Thyroid gland (tissue), 4 donors: ENCODE measurements around the gene KRTAP10-3. TPM values are rescaled to one million over a fixed set of nuclear protein-coding genes. Genes with fewer than 3 reads are reported as not detected.

ENCODE experiments used
- DNase-seq, 2 donors: peaks; one replicate each; pipeline ENCODE4 v3.0.0-alpha.2; 2019
- H3K27ac ChIP-seq, 3 donors: fragments of 200-600 bp; sonication (generic); 1 replicate in 2 of 3; 2 replicates in 1 of 3; pipeline ENCODE4 v1.5.1; 2016 to 2019; ENCODE audit warnings: mild to moderate bottlenecking in 1 of 3, moderate library complexity in 1 of 3
- H3K27me3 ChIP-seq: fragments of 200-600 bp; sonication (generic); one replicate; pipeline ENCODE4 v1.5.1; 2019
- H3K36me3 ChIP-seq, 2 donors: fragments of 200-600 bp; sonication (generic); one replicate each; pipeline ENCODE4 v1.5.1; 2016 to 2019
- H3K4me1 ChIP-seq, 2 donors: fragments of 200-600 bp; sonication (generic); one replicate each; pipeline ENCODE4 v1.5.1; 2017 to 2019
- H3K4me3 ChIP-seq, 3 donors: fragments of 200-600 bp; sonication (generic); replicated peaks in 1 of 3; 1 replicate in 2 of 3; 2 replicates in 1 of 3; pipeline ENCODE4 v1.5.1; 2016; ENCODE audit warnings: mild to moderate bottlenecking in 1 of 3
- H3K9me3 ChIP-seq: fragments of 200-600 bp; sonication (generic); one replicate; pipeline ENCODE4 v1.5.1; 2017
- POLR2A ChIP-seq, 2 donors: fragments of 450-650 bp; IDR thresholded peaks; one replicate each; pipeline ENCODE4 v1.6.1; 2017; ENCODE audit warnings: antibody characterized with exemption in 2 of 2, mild to moderate bottlenecking in 2 of 2, moderate library complexity in 1 of 2
- WGBS, 2 donors: methylation state at CpG; one replicate each; pipeline ENCODE4 v1.1.5; 2017; 5-methylcytosine and 5-hydroxymethylcytosine counted together
- intact Hi-C: fragments of 100-400 bp; cut with DNase I; formaldehyde crosslinking; loops from one replicate; pipeline ENCODE4 v1.15.1; 2023
- total RNA-seq, 4 donors: library from RNA; depleted of rRNA; stranded (reverse); fragments of >200 nt; gene quantifications; one replicate each; pipeline ENCODE4 v1.2.3, GENCODE V29; 2016
- TF ChIP-seq, protein P1 (sequence below), 6 experiments: fragments of 200-600 bp in 3 of 6; fragments of 450-650 bp in 3 of 6; sonication (generic) in 3 of 6; IDR thresholded peaks; one replicate each; pipeline ENCODE4 v1.5.1; 2016 to 2019; ENCODE audit warnings: antibody characterized with exemption in 6 of 6, mild to moderate bottlenecking in 2 of 6, inconsistent platforms in 1 of 6, moderate library complexity in 1 of 6

The KRTAP10-3 gene
- total RNA-seq, 4 donors from 2014 or later, result not detected

DNA sequence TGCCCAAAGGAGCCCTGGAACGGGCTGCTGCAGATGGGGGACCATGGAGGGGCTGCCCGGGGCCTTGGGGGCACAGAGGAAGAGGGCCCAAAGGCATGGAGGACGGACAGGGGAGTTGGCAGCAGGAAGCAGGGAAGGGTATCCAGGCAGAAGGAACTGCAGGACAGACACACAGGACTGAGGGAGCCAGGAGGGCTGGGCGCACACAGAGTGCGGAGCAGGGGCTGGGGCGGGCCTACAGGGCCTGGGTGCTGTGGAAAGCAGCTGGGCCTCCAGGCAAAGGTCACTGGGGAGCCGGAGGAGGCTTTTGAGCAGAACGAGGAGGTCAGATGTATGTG, 46.7 kb downstream of the KRTAP10-3 start:
- TF ChIP-seq, protein P1, sequence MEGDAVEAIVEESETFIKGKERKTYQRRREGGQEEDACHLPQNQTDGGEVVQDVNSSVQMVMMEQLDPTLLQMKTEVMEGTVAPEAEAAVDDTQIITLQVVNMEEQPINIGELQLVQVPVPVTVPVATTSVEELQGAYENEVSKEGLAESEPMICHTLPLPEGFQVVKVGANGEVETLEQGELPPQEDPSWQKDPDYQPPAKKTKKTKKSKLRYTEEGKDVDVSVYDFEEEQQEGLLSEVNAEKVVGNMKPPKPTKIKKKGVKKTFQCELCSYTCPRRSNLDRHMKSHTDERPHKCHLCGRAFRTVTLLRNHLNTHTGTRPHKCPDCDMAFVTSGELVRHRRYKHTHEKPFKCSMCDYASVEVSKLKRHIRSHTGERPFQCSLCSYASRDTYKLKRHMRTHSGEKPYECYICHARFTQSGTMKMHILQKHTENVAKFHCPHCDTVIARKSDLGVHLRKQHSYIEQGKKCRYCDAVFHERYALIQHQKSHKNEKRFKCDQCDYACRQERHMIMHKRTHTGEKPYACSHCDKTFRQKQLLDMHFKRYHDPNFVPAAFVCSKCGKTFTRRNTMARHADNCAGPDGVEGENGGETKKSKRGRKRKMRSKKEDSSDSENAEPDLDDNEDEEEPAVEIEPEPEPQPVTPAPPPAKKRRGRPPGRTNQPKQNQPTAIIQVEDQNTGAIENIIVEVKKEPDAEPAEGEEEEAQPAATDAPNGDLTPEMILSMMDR (IDR thresholded peaks at IDR 0.05), result no peak
- TF ChIP-seq POLR2A (IDR thresholded peaks at IDR 0.05), result no peak
- Histone ChIP-seq H3K36me3 (no peaks in the 10 kb centered on the region), H3K27me3 (no peaks in the 10 kb centered on the region), H3K9me3 (no peaks in the 10 kb centered on the region), H3K4me3 (no peak overlapping the region), H3K4me1 (peaks cover 12 to 13% of the 10 kb centered on the region in 2 donors), H3K27ac (no peak overlapping the region)
- WGBS, 2 donors, result 86 to 88% methylated on average over 8 of the region's 8 CpGs
- no peak for DNase-seq
- intact Hi-C loops, result loop anchor here (5.0 kb wide), 1 partner anchor 280 kb away; no protein-coding TSS in a partner anchor

DNA sequence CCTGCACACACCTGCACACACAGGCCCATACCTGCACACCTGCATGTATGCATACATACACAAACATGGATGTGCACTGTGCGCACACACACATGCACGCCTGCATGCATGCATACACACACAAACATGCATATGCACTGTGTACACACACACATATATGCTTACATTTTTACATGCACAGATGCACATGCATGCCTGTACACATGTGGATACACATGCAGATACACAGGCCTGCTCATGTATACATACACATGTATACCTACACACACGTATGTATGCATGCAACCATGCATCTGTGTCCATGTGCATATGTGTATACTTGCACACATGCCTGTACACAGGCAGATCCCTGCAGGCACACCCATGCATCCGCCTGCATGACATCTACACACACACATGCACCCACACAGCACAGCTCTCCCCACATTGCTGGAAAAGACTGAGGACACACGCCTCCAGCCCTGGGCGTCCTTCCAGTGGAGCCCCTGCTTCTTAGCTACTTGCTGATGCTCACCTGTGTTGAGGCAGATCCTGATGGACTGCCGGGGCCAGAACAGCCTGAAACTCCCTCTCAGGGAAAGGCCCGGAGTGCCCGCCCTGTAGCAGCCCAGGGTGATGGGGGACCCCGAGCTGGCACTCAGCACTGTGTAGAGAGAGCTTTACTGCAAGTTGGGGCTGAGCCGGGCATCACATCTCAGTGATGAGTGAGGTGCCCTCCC, 47.2 kb downstream of the KRTAP10-3 start:
- intact Hi-C loops, result loop anchor here (5.0 kb wide), 1 partner anchor 281 kb away; no protein-coding TSS in a partner anchor
- no peak for TF ChIP-seq POLR2A (IDR thresholded peaks at IDR 0.05)
- TF ChIP-seq, protein P1 (IDR thresholded peaks at IDR 0.05), result no peak
- no peak for DNase-seq
- no peak overlapping the region for H3K27ac ChIP-seq
- WGBS, 2 donors, result 84 to 89% methylated on average over 10 to 11 of the region's 11 CpGs
- no peak overlapping the region for H3K4me3 ChIP-seq
- H3K36me3 ChIP-seq, result no peaks in the 10 kb centered on the region
- no peaks in the 10 kb centered on the region for H3K27me3 ChIP-seq
- peaks cover 12 to 13% of the 10 kb centered on the region in 2 donors for H3K4me1 ChIP-seq
- no peaks in the 10 kb centered on the region for H3K9me3 ChIP-seq

DNA sequence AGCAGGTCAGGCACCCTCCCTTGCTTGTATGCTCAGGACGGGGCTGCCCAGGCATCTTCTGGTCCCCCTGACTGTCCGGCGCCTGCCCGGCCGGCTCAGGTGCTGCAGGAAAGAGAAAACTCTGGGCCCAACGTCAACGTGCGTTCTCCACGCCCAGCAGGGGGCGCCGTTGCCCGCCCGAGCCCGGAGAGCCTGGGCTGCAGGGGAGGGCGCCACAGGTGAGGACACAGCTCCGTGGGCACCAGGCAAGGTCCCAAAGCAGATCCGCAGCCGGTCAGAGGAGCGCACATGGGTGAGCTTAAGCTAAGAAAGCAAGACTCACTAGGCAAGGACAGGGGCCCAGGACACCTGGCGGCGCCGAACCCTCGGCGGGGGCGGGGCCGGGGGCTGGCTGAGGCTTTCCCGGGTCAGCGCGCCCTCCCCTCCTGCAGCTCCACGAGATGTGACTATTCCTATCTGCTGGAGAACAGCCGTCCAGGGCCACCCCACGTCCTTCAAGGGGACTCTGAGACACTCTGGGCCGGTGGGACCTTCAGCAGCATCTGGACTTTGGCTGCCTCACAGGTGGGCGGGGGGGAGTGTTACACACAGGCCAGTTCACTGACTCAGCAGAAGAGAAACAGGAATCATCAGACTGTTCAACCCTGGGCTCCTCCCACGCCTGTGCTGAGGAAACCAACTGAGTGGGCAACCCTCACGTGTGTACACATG, 47.9 kb downstream of the KRTAP10-3 start:
- H3K36me3 ChIP-seq, result no peaks in the 10 kb centered on the region
- intact Hi-C loops, result loop anchor here (5.0 kb wide), 1 partner anchor 282 kb away; no protein-coding TSS in a partner anchor
- DNase-seq, result peak; percentile 66 to 77
- no peak overlapping the region for H3K4me3 ChIP-seq
- TF ChIP-seq, protein P1 (IDR thresholded peaks at IDR 0.05), result peak; percentile 36 to 78 (median 67)
- no peak for TF ChIP-seq POLR2A (IDR thresholded peaks at IDR 0.05)
- no peaks in the 10 kb centered on the region for H3K9me3 ChIP-seq
- H3K4me1 ChIP-seq, result peaks cover 12 to 13% of the 10 kb centered on the region in 2 donors
- H3K27ac ChIP-seq, result no peak overlapping the region
- WGBS, 2 donors, result 16 to 71% methylated on average over 2 to 22 of the region's 36 CpGs
- H3K27me3 ChIP-seq, result no peaks in the 10 kb centered on the region

DNA sequence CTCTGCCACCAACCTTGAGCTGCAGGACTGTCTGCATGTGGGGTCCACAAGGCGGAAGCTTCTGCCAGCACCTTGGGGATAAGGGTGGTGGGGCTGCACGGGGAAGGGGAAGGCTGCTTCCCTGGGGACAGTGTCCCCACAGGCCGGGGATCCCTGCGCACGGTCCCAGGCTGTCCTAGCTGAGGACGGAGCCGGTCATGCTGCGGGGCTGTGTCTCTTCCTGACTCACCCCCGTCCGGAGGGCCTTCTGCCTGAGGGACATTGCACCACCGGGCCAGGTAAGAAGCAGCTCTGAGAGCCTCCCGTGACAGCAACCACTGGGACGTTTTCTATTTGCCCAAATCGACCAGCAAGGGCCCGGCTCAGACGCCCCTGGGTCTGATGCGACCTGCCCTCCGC, 48.5 kb downstream of the KRTAP10-3 start:
- 38 to 93% methylated on average over 4 to 12 of the region's 18 CpGs for WGBS, 2 donors
- no peaks in the 10 kb centered on the region for H3K27me3 ChIP-seq

More for the DNA sequence above, 48.5 kb downstream of the KRTAP10-3 start:
- DNase-seq, result no peak
- no peaks in the 10 kb centered on the region for H3K9me3 ChIP-seq
- H3K36me3 ChIP-seq, result no peaks in the 10 kb centered on the region
- H3K27ac ChIP-seq, result no peak overlapping the region
- intact Hi-C loops, result loop anchor here (5.0 kb wide), 1 partner anchor 282 kb away; no protein-coding TSS in a partner anchor
- no peak overlapping the region for H3K4me3 ChIP-seq
- peaks cover 12 to 13% of the 10 kb centered on the region in 2 donors for H3K4me1 ChIP-seq
- no peak for TF ChIP-seq POLR2A (IDR thresholded peaks at IDR 0.05)
- TF ChIP-seq, protein P1 (IDR thresholded peaks at IDR 0.05), result no peak
